Measurements from ENCODE around the gene CCDC149. TPM values are rescaled to one million over a fixed set of nuclear protein-coding genes. Genes with fewer than 3 reads are reported as not detected.

The CCDC149 gene
- total and polyA plus RNA-seq, 2 of the 13 experiments (the other 11 are each of a cell fraction or from before 2014, with no cell fraction given), result 0.44 to 0.95 TPM

DNA sequence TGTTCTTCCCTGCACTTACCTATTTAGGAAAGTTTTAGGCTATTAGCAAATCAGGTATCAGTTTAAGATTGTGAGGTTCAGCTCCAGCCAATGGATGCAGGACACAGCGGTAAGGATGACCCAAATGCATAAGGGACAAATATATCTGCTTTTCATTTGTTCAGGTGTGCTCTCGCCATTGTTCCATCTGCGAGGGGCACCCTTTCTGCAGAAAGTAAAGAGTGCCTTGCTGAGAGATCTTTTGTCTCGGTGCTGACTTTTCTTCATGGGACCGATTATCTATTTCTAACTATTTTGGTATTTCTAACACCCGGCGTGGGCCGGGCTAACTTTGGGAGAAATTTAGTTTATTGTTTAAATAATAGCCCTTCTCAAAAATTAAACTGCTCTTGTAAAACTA is 49.0 kb downstream of the CCDC149 start:
- no peak for FAIRE-seq
- TF ChIP-seq ZNF143 (CRISPR knock-in tag; IDR thresholded peaks at IDR 0.05) (no peak), ZNF549 (CRISPR knock-in tag; IDR thresholded peaks at IDR 0.05) (no peak), PLSCR1 (CRISPR knock-in tag; IDR thresholded peaks at IDR 0.05; ENCODE audit: borderline replicate concordance) (no peak), ZNF674 (CRISPR knock-in tag; IDR thresholded peaks at IDR 0.05; ENCODE audit: low read depth) (no peak)
- TF ChIP-seq, protein P1, sequence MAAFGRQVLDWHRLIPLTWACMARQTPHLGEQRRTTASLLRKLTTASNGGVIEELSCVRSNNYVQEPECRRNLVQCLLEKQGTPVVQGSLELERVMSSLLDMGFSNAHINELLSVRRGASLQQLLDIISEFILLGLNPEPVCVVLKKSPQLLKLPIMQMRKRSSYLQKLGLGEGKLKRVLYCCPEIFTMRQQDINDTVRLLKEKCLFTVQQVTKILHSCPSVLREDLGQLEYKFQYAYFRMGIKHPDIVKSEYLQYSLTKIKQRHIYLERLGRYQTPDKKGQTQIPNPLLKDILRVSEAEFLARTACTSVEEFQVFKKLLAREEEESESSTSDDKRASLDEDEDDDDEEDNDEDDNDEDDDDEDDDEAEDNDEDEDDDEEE (CRISPR knock-in tag; IDR thresholded peaks at IDR 0.05), result no peak
- WGBS (ENCODE audit: low lambda C conversion rate), result 78% methylated on average over 8 of the region's 8 CpGs

GRCh38 chr4:24862073-24862751 is 50.6 kb downstream of the CCDC149 start:
- Histone ChIP-seq H3K27me3 (ENCODE audit: control insufficient read depth in 1 of 2, insufficient read depth in 2 of 2, low read length in 2 of 2) (no peaks in the 10 kb centered on the region), H3K4me1 (ENCODE audit: insufficient read depth, low read length) (no peaks in the 10 kb centered on the region), H2AFZ (ENCODE audit: low read length) (no peak overlapping the region), H3K79me2 (ENCODE audit: insufficient read depth, low read length) (no peaks in the 10 kb centered on the region), H4K20me1 (ENCODE audit: insufficient read depth, low read length) (no peaks in the 10 kb centered on the region), H3K9me3 (ENCODE audit: low read length) (peaks cover 25% of the 10 kb centered on the region), H3K4me3 (replicated peaks in 1 of 3; ENCODE audit: insufficient read depth in 1 of 3, low read depth in 2 of 3, low read length in 3 of 3) (no peak overlapping the region), H3K27ac (ENCODE audit: extremely low read length, insufficient read depth, low read length) (no peak overlapping the region), H3K9ac (ENCODE audit: insufficient read depth, low read depth, low read length) (no peak overlapping the region), H3K36me3 (replicated peaks in 1 of 2; ENCODE audit: control insufficient read depth in 1 of 2, insufficient read depth in 2 of 2, low read length in 2 of 2) (no peaks in the 10 kb centered on the region), H3K4me2 (ENCODE audit: low read depth, low read length) (no peak overlapping the region)
- intact Hi-C loops (cut with micrococcal nuclease; ENCODE audit: unreplicated experiment), result no loop called here
- ATAC-seq (no peak), DNase-seq (ENCODE audit: low spot score) (no peak), FAIRE-seq (no peak)
- 63% methylated on average over 8 of the region's 8 CpGs for WGBS (ENCODE audit: low lambda C conversion rate)
- TF ChIP-seq ZFP36L1 (CRISPR knock-in tag; IDR thresholded peaks at IDR 0.05) (no peak), CAMTA2 (CRISPR knock-in tag; IDR thresholded peaks at IDR 0.05; ENCODE audit: borderline replicate concordance) (no peak), ZNF136 (CRISPR knock-in tag; IDR thresholded peaks at IDR 0.05; ENCODE audit: low read depth) (no peak), KMT2B (CRISPR knock-in tag; IDR thresholded peaks at IDR 0.05) (no peak), MIXL1 (CRISPR knock-in tag; IDR thresholded peaks at IDR 0.05) (no peak), SOX5 (CRISPR knock-in tag; IDR thresholded peaks at IDR 0.05; ENCODE audit: borderline replicate concordance) (no peak)
- TF ChIP-seq, protein P2, sequence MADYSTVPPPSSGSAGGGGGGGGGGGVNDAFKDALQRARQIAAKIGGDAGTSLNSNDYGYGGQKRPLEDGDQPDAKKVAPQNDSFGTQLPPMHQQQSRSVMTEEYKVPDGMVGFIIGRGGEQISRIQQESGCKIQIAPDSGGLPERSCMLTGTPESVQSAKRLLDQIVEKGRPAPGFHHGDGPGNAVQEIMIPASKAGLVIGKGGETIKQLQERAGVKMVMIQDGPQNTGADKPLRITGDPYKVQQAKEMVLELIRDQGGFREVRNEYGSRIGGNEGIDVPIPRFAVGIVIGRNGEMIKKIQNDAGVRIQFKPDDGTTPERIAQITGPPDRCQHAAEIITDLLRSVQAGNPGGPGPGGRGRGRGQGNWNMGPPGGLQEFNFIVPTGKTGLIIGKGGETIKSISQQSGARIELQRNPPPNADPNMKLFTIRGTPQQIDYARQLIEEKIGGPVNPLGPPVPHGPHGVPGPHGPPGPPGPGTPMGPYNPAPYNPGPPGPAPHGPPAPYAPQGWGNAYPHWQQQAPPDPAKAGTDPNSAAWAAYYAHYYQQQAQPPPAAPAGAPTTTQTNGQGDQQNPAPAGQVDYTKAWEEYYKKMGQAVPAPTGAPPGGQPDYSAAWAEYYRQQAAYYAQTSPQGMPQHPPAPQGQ (CRISPR knock-in tag; IDR thresholded peaks at IDR 0.05; ENCODE audit: borderline replicate concordance), result no peak
- no TSS peak for BruUV-seq (replicated peaks)
- in situ Hi-C loops (cut with HindIII; ENCODE audit: extremely low pct_ligation_motif_present, low pct_unique_long_range_greater_than_20kb), result no loop called here
- ChIA-PET CTCF (ENCODE audit: low intra/inter-chr PET ratio, low total read pairs) (no interaction called here), POLR2A (no interaction called here)

More for the DNA sequence above, 49.0 kb downstream of the CCDC149 start:
- CTCF ChIA-PET (ENCODE audit: low intra/inter-chr PET ratio, low total read pairs), result no interaction called here
- ATAC-seq (no peak), DNase-seq (ENCODE audit: low spot score) (no peak)
- H3K9ac ChIP-seq (ENCODE audit: insufficient read depth, low read depth, low read length), result no peak overlapping the region
- H3K36me3 ChIP-seq (replicated peaks in 1 of 2; ENCODE audit: control insufficient read depth in 1 of 2, insufficient read depth in 2 of 2, low read length in 2 of 2), result no peaks in the 10 kb centered on the region
- H3K4me3 ChIP-seq (replicated peaks in 1 of 3; ENCODE audit: insufficient read depth in 1 of 3, low read depth in 2 of 3, low read length in 3 of 3), result no peak overlapping the region
- BruUV-seq (replicated peaks), result no TSS peak
- no peak overlapping the region for H2AFZ ChIP-seq (ENCODE audit: low read length)
- H3K9me3 ChIP-seq (ENCODE audit: low read length), result peaks cover 25% of the 10 kb centered on the region
- no peaks in the 10 kb centered on the region for H3K27me3 ChIP-seq (ENCODE audit: control insufficient read depth in 1 of 2, insufficient read depth in 2 of 2, low read length in 2 of 2)
- in situ Hi-C loops (cut with HindIII; ENCODE audit: extremely low pct_ligation_motif_present, low pct_unique_long_range_greater_than_20kb), result no loop called here
- H3K79me2 ChIP-seq (ENCODE audit: insufficient read depth, low read length), result no peaks in the 10 kb centered on the region
- H3K4me2 ChIP-seq (ENCODE audit: low read depth, low read length), result no peak overlapping the region
- POLR2A ChIA-PET, result no interaction called here
- H4K20me1 ChIP-seq (ENCODE audit: insufficient read depth, low read length), result no peaks in the 10 kb centered on the region
- no peaks in the 10 kb centered on the region for H3K4me1 ChIP-seq (ENCODE audit: insufficient read depth, low read length)
- no peak overlapping the region for H3K27ac ChIP-seq (ENCODE audit: extremely low read length, insufficient read depth, low read length)
- intact Hi-C loops (cut with micrococcal nuclease; ENCODE audit: unreplicated experiment), result no loop called here

Measured in HepG2 (cell line).